GM21381 (cell line): ENCODE data around the gene OR1D5.
A peak's percentile ranks its signal among the peaks of the same experiment; 100 is the strongest.
"Not testable (repeated sequence)": the region's sequence is repeated elsewhere in the genome, so short reads cannot be mapped to it uniquely, and the experiment has no call there.

ENCODE experiments used
- ATAC-seq: cut with Tn5 transposase; IDR thresholded peaks from one replicate; pipeline ENCODE4 v1.9.1; 2021; ENCODE audit warnings: mild to moderate bottlenecking, moderate library complexity; ENCODE audit not compliant: unreplicated experiment

The OR1D5 gene

GRCh38 chr17:3063507-3063906, at the start of gene OR1D5:
TSS of gene OR1D5 (minus strand) at chr17:3063607. CDS start at chr17:3063607, 0 bp downstream.
- not testable (repeated sequence) for ATAC-seq

- ATAC-seq = no peak
Measured at GRCh38 chr17:3104322-3104721, 40.9 kb upstream of the OR1D5 start, which contains the start of gene OR1D2. TSS of gene OR1D2 (minus strand) at chr17:3104422. CDS start at chr17:3092996, 11,426 bp downstream.

GRCh38 chr17:3073850-3074249, 10.4 kb upstream of the OR1D5 start:
- ATAC-seq = not testable (repeated sequence)

GRCh38 chr17:3065192-3065591, 1.8 kb upstream of the OR1D5 start:
- not testable (repeated sequence) for ATAC-seq

- ATAC-seq = not testable (repeated sequence)
Measured at GRCh38 chr17:3062824-3063377, 506 bp downstream of the OR1D5 start.

GRCh38 chr17:3054868-3055267, 8.5 kb downstream of the OR1D5 start:
- not testable (repeated sequence) for ATAC-seq

- no peak for ATAC-seq
Measured at GRCh38 chr17:3049705-3050295, 13.6 kb downstream of the OR1D5 start.

- ATAC-seq = peak; percentile 97
Measured at GRCh38 chr17:3048727-3049471, 14.5 kb downstream of the OR1D5 start.

GRCh38 chr17:3046753-3047152, 16.7 kb downstream of the OR1D5 start:
- ATAC-seq = no peak

- no peak for ATAC-seq
Measured at GRCh38 chr17:3043737-3044365, 19.6 kb downstream of the OR1D5 start.

GRCh38 chr17:3040882-3041281, 22.5 kb downstream of the OR1D5 start:
- no peak for ATAC-seq

GRCh38 chr17:3039736-3040135, 23.7 kb downstream of the OR1D5 start:
- no peak for ATAC-seq

GRCh38 chr17:3038941-3039340, 24.5 kb downstream of the OR1D5 start:
- ATAC-seq = no peak

GRCh38 chr17:3037259-3037658, 26.1 kb downstream of the OR1D5 start:
- no peak for ATAC-seq

- no peak for ATAC-seq
Measured at GRCh38 chr17:3036800-3037199, 26.6 kb downstream of the OR1D5 start.

- ATAC-seq = no peak
Measured at GRCh38 chr17:3035968-3036280, 27.5 kb downstream of the OR1D5 start.

- no peak for ATAC-seq
Measured at GRCh38 chr17:3035256-3035967, 28.0 kb downstream of the OR1D5 start.

GRCh38 chr17:3034578-3034920, 28.9 kb downstream of the OR1D5 start:
- ATAC-seq = no peak

GRCh38 chr17:3033741-3034577, 29.4 kb downstream of the OR1D5 start:
- ATAC-seq = no peak

GRCh38 chr17:3033248-3033640, 30.2 kb downstream of the OR1D5 start:
- no peak for ATAC-seq
